ENCODE results near the gene TACR1. TPM values are rescaled to one million over a fixed set of nuclear protein-coding genes. Genes with fewer than 3 reads are reported as not detected.

TACR1 gene
- total and polyA plus RNA-seq, 2 of the 4 experiments (the other 2 are of a cell fraction) = under 0.01 to 0.09 TPM

GRCh38 chr2:75003773-75004172 lies 195.5 kb downstream of the TACR1 start:
- no peak overlapping the region for H4K91ac ChIP-seq (ENCODE audit: insufficient read depth, low read depth, low read length)
- ChIA-PET POLR2A (ENCODE audit: unreplicated experiment) (no interaction called here), CTCF (interaction anchor here (1.0 kb wide), 1 partner anchor 61 kb away, joined by 3 read pairs; no protein-coding TSS in a partner anchor)
- H4K5ac ChIP-seq (ENCODE audit: low read depth, low read length) = no peak overlapping the region
- H3K79me1 ChIP-seq (ENCODE audit: low read depth in 1 of 2, low read length in 2 of 2) = no peaks in the 10 kb centered on the region
- no peak overlapping the region for H4K8ac ChIP-seq (ENCODE audit: low read depth in 2 of 2, low read length in 2 of 2)
- no peak overlapping the region for H3K14ac ChIP-seq (replicated peaks; ENCODE audit: low read depth, low read length)
- DNase-seq (peak; percentile 18), ATAC-seq (ENCODE audit: low read depth) (peak; percentile 57)
- 0 out of 2 replicates have a peak overlapping the region, but pooled peaks have one; percentile 11 for H3K18ac ChIP-seq (ENCODE audit: low read depth, low read length)
- H3K56ac ChIP-seq (ENCODE audit: extremely low read depth, insufficient read depth, low read length) = no peak overlapping the region
- H2AK5ac ChIP-seq (ENCODE audit: low read depth, low read length) = no peak overlapping the region
- H2BK20ac ChIP-seq (ENCODE audit: low read depth, low read length) = no peak overlapping the region
- no peak overlapping the region for H3K4ac ChIP-seq (ENCODE audit: low read depth, low read length)
- H3K27me3 ChIP-seq (ENCODE audit: control insufficient read depth, insufficient read depth, low read length) = no peaks in the 10 kb centered on the region
- no peak overlapping the region for H2BK15ac ChIP-seq (ENCODE audit: low read depth, low read length)
- intact Hi-C loops (cut with micrococcal nuclease) = no loop called here
- no peak overlapping the region for H3K23ac ChIP-seq (ENCODE audit: low read depth, low read length)
- in situ Hi-C loops (cut with MboI; ENCODE audit: low sequenced_read_pairs) = no loop called here
- no peak overlapping the region for H3K4me2 ChIP-seq (ENCODE audit: low read depth, low read length)
- peaks cover 2% of the 10 kb centered on the region for H3K4me1 ChIP-seq (ENCODE audit: control insufficient read depth, insufficient read depth, low read length)
- WGBS, 2 experiments (ENCODE audit: extremely low coverage in 2 of 2, insufficient read length in 1 of 2) = no CpG with 5 or more reads among the region's 2 CpGs
- no peak overlapping the region for H3K9ac ChIP-seq (ENCODE audit: low read depth, low read length)
- no peak overlapping the region for H2BK120ac ChIP-seq (ENCODE audit: low read depth, low read length)
- no peak overlapping the region for H3K4me3 ChIP-seq (ENCODE audit: insufficient read depth, low read depth, low read length)
- H3K9me1 ChIP-seq (ENCODE audit: insufficient read depth, low read length) = peaks cover 3% of the 10 kb centered on the region; the same call in 1 of the 2 replicates
- no peaks in the 10 kb centered on the region for H4K20me1 ChIP-seq (ENCODE audit: insufficient read depth, low read length)
- no peak for TF ChIP-seq MAFK (IDR thresholded peaks at IDR 0.05; ENCODE audit: low read depth, low read length)
- TF ChIP-seq CHD1 (IDR thresholded peaks at IDR 0.05; ENCODE audit: low read depth, low read length) = no peak
- TF ChIP-seq CEBPB (IDR thresholded peaks at IDR 0.05; ENCODE audit: low read depth, low read length) = no peak
- TF ChIP-seq RAD21 (IDR thresholded peaks at IDR 0.05; ENCODE audit: low read length) = no peak
- TF ChIP-seq NFE2L2 (IDR thresholded peaks at IDR 0.05; ENCODE audit: low read depth, low read length) = no peak
- TF ChIP-seq USF2 (IDR thresholded peaks at IDR 0.05; ENCODE audit: low read depth, low read length) = peak; percentile 63; the same call in 1 of the 2 replicates
- TF ChIP-seq ELK1 (IDR thresholded peaks at IDR 0.05; ENCODE audit: borderline replicate concordance, low read depth, low read length) = no peak
- no peak overlapping the region for H2AFZ ChIP-seq (replicated peaks; ENCODE audit: low read length, poor library complexity)
- no peak overlapping the region for H3K27ac ChIP-seq (ENCODE audit: insufficient read depth, low read length)
- no TSS peak for BruUV-seq (replicated peaks)
- peaks cover 3% of the 10 kb centered on the region; the same call in 1 of the 2 replicates for H3K9me3 ChIP-seq (ENCODE audit: control insufficient read depth, insufficient read depth, low read length)
- no peak overlapping the region for H2BK5ac ChIP-seq (ENCODE audit: low read depth, low read length, poor library complexity, severe bottlenecking)
- H2AK9ac ChIP-seq (replicated peaks; ENCODE audit: low read depth, low read length, poor library complexity) = no peak overlapping the region
- H3K36me3 ChIP-seq (ENCODE audit: control insufficient read depth, insufficient read depth, low read length) = no peaks in the 10 kb centered on the region
- dilution Hi-C loops (cut with HindIII; ENCODE audit: low sequenced_read_pairs, unreplicated experiment) = no loop called here
